Measurements from ENCODE around the gene ASPSCR1. TPM values are rescaled to one million over a fixed set of nuclear protein-coding genes. Genes with fewer than 3 reads are reported as not detected.

The ASPSCR1 gene
- total and polyA plus RNA-seq, 2 of the 13 experiments (the other 11 are each of a cell fraction or from before 2014, with no cell fraction given), result 274 to 314 TPM

GRCh38 chr17:82039695-82040299 is 62.4 kb downstream of the ASPSCR1 start (continued):
- TF ChIP-seq ZNF646 (CRISPR knock-in tag; IDR thresholded peaks at IDR 0.05), result no peak
- TF ChIP-seq KAT7 (CRISPR knock-in tag; IDR thresholded peaks at IDR 0.05; ENCODE audit: borderline replicate concordance), result no peak
- TF ChIP-seq ZNF484 (CRISPR knock-in tag; IDR thresholded peaks at IDR 0.05; ENCODE audit: borderline replicate concordance, low read depth), result no peak
- no peak for TF ChIP-seq TP53 (CRISPR knock-in tag; conservative IDR thresholded peaks at IDR 0.05)
- no peak for TF ChIP-seq SP1 (IDR thresholded peaks at IDR 0.05)
- no peak for TF ChIP-seq SP1 (CRISPR knock-in tag; IDR thresholded peaks at IDR 0.05)
- no peak for TF ChIP-seq ZNF253 (CRISPR knock-in tag; IDR thresholded peaks at IDR 0.05; ENCODE audit: borderline replicate concordance)
- TF ChIP-seq ZSCAN21 (CRISPR knock-in tag; IDR thresholded peaks at IDR 0.05; ENCODE audit: borderline replicate concordance), result no peak
- TF ChIP-seq ZNF609 (CRISPR knock-in tag; IDR thresholded peaks at IDR 0.05; ENCODE audit: borderline replicate concordance), result peak; percentile 45; the same call in 1 of the 2 replicates
- TF ChIP-seq ZFP62 (CRISPR knock-in tag; IDR thresholded peaks at IDR 0.05), result no peak
- TF ChIP-seq ZNF652 (CRISPR knock-in tag; IDR thresholded peaks at IDR 0.05; ENCODE audit: borderline replicate concordance, low read depth), result no peak
- no peak for TF ChIP-seq FIP1L1 (IDR thresholded peaks at IDR 0.05; ENCODE audit: borderline replicate concordance, insufficient read depth, low read depth, low read length)
- TF ChIP-seq ZNF362 (CRISPR knock-in tag; IDR thresholded peaks at IDR 0.05; ENCODE audit: borderline replicate concordance), result no peak
- TF ChIP-seq SIN3B (IDR thresholded peaks at IDR 0.05; ENCODE audit: low read length), result no peak
- peak; percentile 50; the same call in 1 of the 2 replicates for TF ChIP-seq ZNF430 (CRISPR knock-in tag; IDR thresholded peaks at IDR 0.05)
- no peak for TF ChIP-seq DBP (CRISPR knock-in tag; IDR thresholded peaks at IDR 0.05; ENCODE audit: not compliant biosample characterization)
